ENCODE data around the gene MEIOC.
"Not testable (repeated sequence)": the region's sequence is repeated elsewhere in the genome, so short reads cannot be mapped to it uniquely, and the experiment has no call there.

Gene MEIOC

GRCh38 chr17:44633998-44634397 lies 22.3 kb upstream of the MEIOC start:
- H3K27me3 Mint-ChIP-seq = peaks cover 8% of the 10 kb centered on the region
- H3K4me3 Mint-ChIP-seq = no peak overlapping the region
- no peaks in the 10 kb centered on the region for H3K36me3 Mint-ChIP-seq (ENCODE audit: low read depth)
- no peaks in the 10 kb centered on the region for H3K4me1 Mint-ChIP-seq (ENCODE audit: low read depth)
- no peak overlapping the region for H3K27ac Mint-ChIP-seq
- no peaks in the 10 kb centered on the region for H3K9me3 Mint-ChIP-seq

GRCh38 chr17:44634401-44634800 lies 21.9 kb upstream of the MEIOC start:
- not testable (repeated sequence) for H3K4me3 Mint-ChIP-seq; H3K27me3 Mint-ChIP-seq; H3K9me3 Mint-ChIP-seq; H3K27ac Mint-ChIP-seq; H3K4me1 Mint-ChIP-seq (ENCODE audit: low read depth); H3K36me3 Mint-ChIP-seq (ENCODE audit: low read depth)

- H3K27me3 Mint-ChIP-seq = peaks cover 8% of the 10 kb centered on the region
- H3K4me3 Mint-ChIP-seq = no peak overlapping the region
- H3K9me3 Mint-ChIP-seq = no peaks in the 10 kb centered on the region
- no peaks in the 10 kb centered on the region for H3K4me1 Mint-ChIP-seq (ENCODE audit: low read depth)
- no peaks in the 10 kb centered on the region for H3K36me3 Mint-ChIP-seq (ENCODE audit: low read depth)
- H3K27ac Mint-ChIP-seq = no peak overlapping the region
These were observed 19.7 kb upstream of the MEIOC start for GRCh38 chr17:44636562-44636961.

- Mint-ChIP-seq H3K4me3 (no peak overlapping the region), H3K9me3 (no peaks in the 10 kb centered on the region), H3K27ac (no peak overlapping the region), H3K36me3 (ENCODE audit: low read depth) (no peaks in the 10 kb centered on the region), H3K27me3 (peaks cover 8% of the 10 kb centered on the region), H3K4me1 (ENCODE audit: low read depth) (no peaks in the 10 kb centered on the region)
These were observed 19.2 kb upstream of the MEIOC start for GRCh38 chr17:44637066-44637465.

GRCh38 chr17:44642834-44643233 lies 13.4 kb upstream of the MEIOC start:
- Mint-ChIP-seq H3K4me1 (ENCODE audit: low read depth) (no peaks in the 10 kb centered on the region), H3K27ac (no peak overlapping the region), H3K9me3 (no peaks in the 10 kb centered on the region), H3K4me3 (no peak overlapping the region), H3K27me3 (peaks cover 22% of the 10 kb centered on the region), H3K36me3 (ENCODE audit: low read depth) (no peaks in the 10 kb centered on the region)

GRCh38 chr17:44645341-44645740 lies 10.9 kb upstream of the MEIOC start:
- H3K27ac Mint-ChIP-seq = no peak overlapping the region
- H3K4me1 Mint-ChIP-seq (ENCODE audit: low read depth) = no peaks in the 10 kb centered on the region
- H3K27me3 Mint-ChIP-seq = peaks cover 28% of the 10 kb centered on the region
- no peak overlapping the region for H3K4me3 Mint-ChIP-seq
- H3K36me3 Mint-ChIP-seq (ENCODE audit: low read depth) = no peaks in the 10 kb centered on the region
- no peaks in the 10 kb centered on the region for H3K9me3 Mint-ChIP-seq

- H3K9me3 Mint-ChIP-seq = no peaks in the 10 kb centered on the region
- peaks cover 35% of the 10 kb centered on the region for H3K27me3 Mint-ChIP-seq
- H3K4me3 Mint-ChIP-seq = no peak overlapping the region
- no peaks in the 10 kb centered on the region for H3K36me3 Mint-ChIP-seq (ENCODE audit: low read depth)
- H3K4me1 Mint-ChIP-seq (ENCODE audit: low read depth) = no peaks in the 10 kb centered on the region
- no peak overlapping the region for H3K27ac Mint-ChIP-seq
These were observed 10.0 kb upstream of the MEIOC start for GRCh38 chr17:44646280-44646679.

GRCh38 chr17:44647736-44648135 lies 8.5 kb upstream of the MEIOC start:
- Mint-ChIP-seq H3K4me3 (no peak overlapping the region), H3K9me3 (no peaks in the 10 kb centered on the region), H3K4me1 (ENCODE audit: low read depth) (no peaks in the 10 kb centered on the region), H3K36me3 (ENCODE audit: low read depth) (no peaks in the 10 kb centered on the region), H3K27me3 (peaks cover 32% of the 10 kb centered on the region), H3K27ac (no peak overlapping the region)

GRCh38 chr17:44648963-44649362 lies 7.3 kb upstream of the MEIOC start:
- no peaks in the 10 kb centered on the region for H3K36me3 Mint-ChIP-seq (ENCODE audit: low read depth)
- H3K27ac Mint-ChIP-seq = no peak overlapping the region
- H3K9me3 Mint-ChIP-seq = no peaks in the 10 kb centered on the region
- H3K4me1 Mint-ChIP-seq (ENCODE audit: low read depth) = no peaks in the 10 kb centered on the region
- peaks cover 32% of the 10 kb centered on the region for H3K27me3 Mint-ChIP-seq
- no peak overlapping the region for H3K4me3 Mint-ChIP-seq

- Mint-ChIP-seq H3K9me3 (no peaks in the 10 kb centered on the region), H3K27me3 (peaks cover 44% of the 10 kb centered on the region), H3K4me1 (ENCODE audit: low read depth) (peaks cover 5% of the 10 kb centered on the region), H3K36me3 (ENCODE audit: low read depth) (no peaks in the 10 kb centered on the region), H3K4me3 (no peak overlapping the region), H3K27ac (no peak overlapping the region)
These were observed 5.0 kb upstream of the MEIOC start for GRCh38 chr17:44651228-44651627.

GRCh38 chr17:44652727-44653126 lies 3.5 kb upstream of the MEIOC start:
- Mint-ChIP-seq H3K27me3 (peaks cover 49% of the 10 kb centered on the region), H3K27ac (no peak overlapping the region), H3K4me3 (no peak overlapping the region), H3K4me1 (ENCODE audit: low read depth) (peaks cover 9% of the 10 kb centered on the region), H3K36me3 (ENCODE audit: low read depth) (no peaks in the 10 kb centered on the region), H3K9me3 (no peaks in the 10 kb centered on the region)

GRCh38 chr17:44653384-44653783 lies 2.9 kb upstream of the MEIOC start:
- peaks cover 9% of the 10 kb centered on the region for H3K4me1 Mint-ChIP-seq (ENCODE audit: low read depth)
- H3K27ac Mint-ChIP-seq = no peak overlapping the region
- H3K36me3 Mint-ChIP-seq (ENCODE audit: low read depth) = no peaks in the 10 kb centered on the region
- H3K4me3 Mint-ChIP-seq = no peak overlapping the region
- H3K9me3 Mint-ChIP-seq = no peaks in the 10 kb centered on the region
- H3K27me3 Mint-ChIP-seq = peaks cover 42% of the 10 kb centered on the region

GRCh38 chr17:44653954-44654353 lies 2.3 kb upstream of the MEIOC start:
- no peak overlapping the region for H3K27ac Mint-ChIP-seq
- H3K36me3 Mint-ChIP-seq (ENCODE audit: low read depth) = no peaks in the 10 kb centered on the region
- peaks cover 9% of the 10 kb centered on the region for H3K4me1 Mint-ChIP-seq (ENCODE audit: low read depth)
- no peaks in the 10 kb centered on the region for H3K9me3 Mint-ChIP-seq
- H3K4me3 Mint-ChIP-seq = no peak overlapping the region
- H3K27me3 Mint-ChIP-seq = peaks cover 44% of the 10 kb centered on the region

GRCh38 chr17:44661835-44662234 lies 5.6 kb downstream of the MEIOC start:
- H3K4me3 Mint-ChIP-seq = no peak overlapping the region
- no peak overlapping the region for H3K27ac Mint-ChIP-seq
- H3K9me3 Mint-ChIP-seq = no peaks in the 10 kb centered on the region
- H3K36me3 Mint-ChIP-seq (ENCODE audit: low read depth) = no peaks in the 10 kb centered on the region
- H3K4me1 Mint-ChIP-seq (ENCODE audit: low read depth) = peaks cover 3% of the 10 kb centered on the region
- H3K27me3 Mint-ChIP-seq = peaks cover 12% of the 10 kb centered on the region

GRCh38 chr17:44663095-44663494 lies 6.8 kb downstream of the MEIOC start:
- no peak overlapping the region for H3K27ac Mint-ChIP-seq
- H3K36me3 Mint-ChIP-seq (ENCODE audit: low read depth) = no peaks in the 10 kb centered on the region
- peaks cover 7% of the 10 kb centered on the region for H3K4me1 Mint-ChIP-seq (ENCODE audit: low read depth)
- no peak overlapping the region for H3K4me3 Mint-ChIP-seq
- peaks cover 7% of the 10 kb centered on the region for H3K27me3 Mint-ChIP-seq
- no peaks in the 10 kb centered on the region for H3K9me3 Mint-ChIP-seq

- Mint-ChIP-seq H3K9me3 (no peaks in the 10 kb centered on the region), H3K4me3 (no peak overlapping the region), H3K4me1 (ENCODE audit: low read depth) (peaks cover 10% of the 10 kb centered on the region), H3K27ac (no peak overlapping the region), H3K27me3 (no peaks in the 10 kb centered on the region), H3K36me3 (ENCODE audit: low read depth) (no peaks in the 10 kb centered on the region)
These were observed 8.6 kb downstream of the MEIOC start for GRCh38 chr17:44664867-44665266.

- Mint-ChIP-seq H3K9me3 (no peaks in the 10 kb centered on the region), H3K4me1 (ENCODE audit: low read depth) (peaks cover 10% of the 10 kb centered on the region), H3K27me3 (no peaks in the 10 kb centered on the region), H3K4me3 (no peak overlapping the region), H3K36me3 (ENCODE audit: low read depth) (no peaks in the 10 kb centered on the region), H3K27ac (no peak overlapping the region)
These were observed 9.7 kb downstream of the MEIOC start for GRCh38 chr17:44666006-44666405.

Data from stimulated activated naive CD8-positive, alpha-beta T cell treated with anti-CD3 and anti-CD28 coated beads, Interleukin-15, Interleukin-2, amounts not matched to agents 100 ng/mL and 50 ng/mL, for 24 hours (primary cell).